ENCODE results near the gene COL9A2. TPM values are rescaled to one million over a fixed set of nuclear protein-coding genes. Genes with fewer than 3 reads are reported as not detected.

The COL9A2 gene
- polyA plus RNA-seq, 1 donor = 11.0 TPM

DNA sequence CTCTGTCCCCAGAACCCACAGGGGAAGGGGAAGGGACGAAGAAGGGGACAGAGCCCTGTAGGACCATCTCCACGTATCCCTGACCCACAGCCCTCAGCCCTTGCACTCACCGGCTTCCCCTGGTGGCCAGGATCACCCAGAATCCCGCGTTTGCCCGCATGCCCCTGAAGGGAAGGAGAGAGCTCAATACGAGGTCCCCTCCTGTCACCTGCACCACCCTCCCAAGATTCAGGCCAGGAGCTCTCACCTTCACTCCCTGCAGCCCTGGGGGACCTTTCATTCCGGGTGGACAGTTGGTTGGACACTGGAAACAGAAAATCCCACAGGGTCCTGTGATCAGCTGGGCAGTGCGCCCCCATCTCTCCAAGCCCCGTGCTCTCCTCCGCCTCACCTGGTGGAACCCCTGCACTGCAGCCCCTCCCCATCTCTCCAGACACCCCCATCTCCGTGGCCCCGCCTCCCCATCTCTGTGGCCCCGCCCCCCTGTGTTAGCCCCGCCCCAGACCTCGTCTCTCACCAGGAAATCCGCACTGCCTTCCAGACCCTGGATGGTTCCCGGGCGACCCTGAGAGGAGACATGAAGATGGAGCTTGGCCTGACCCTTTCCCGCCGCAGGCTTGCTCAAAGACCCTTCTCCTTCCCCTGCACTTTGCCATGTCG, 6.0 kb downstream of the COL9A2 start:
- Histone ChIP-seq H3K4me1 (ENCODE audit: control insufficient read depth, insufficient read depth, low read length) (peaks cover 43% of the 10 kb centered on the region), H3K27me3 (ENCODE audit: control insufficient read depth, insufficient read depth, low read length) (peaks cover 16% of the 10 kb centered on the region), H3K4me3 (ENCODE audit: low read length) (no peak overlapping the region), H3K36me3 (ENCODE audit: control insufficient read depth, insufficient read depth, low read length) (no peaks in the 10 kb centered on the region), H3K9me3 (ENCODE audit: control insufficient read depth, low read depth, low read length) (peaks cover 4% of the 10 kb centered on the region), H3K27ac (ENCODE audit: low read length) (no peak overlapping the region)
- DNase-seq = no peak
- no CpG with 5 or more reads among the region's 22 CpGs for WGBS (ENCODE audit: insufficient coverage, low lambda C conversion rate)

DNA sequence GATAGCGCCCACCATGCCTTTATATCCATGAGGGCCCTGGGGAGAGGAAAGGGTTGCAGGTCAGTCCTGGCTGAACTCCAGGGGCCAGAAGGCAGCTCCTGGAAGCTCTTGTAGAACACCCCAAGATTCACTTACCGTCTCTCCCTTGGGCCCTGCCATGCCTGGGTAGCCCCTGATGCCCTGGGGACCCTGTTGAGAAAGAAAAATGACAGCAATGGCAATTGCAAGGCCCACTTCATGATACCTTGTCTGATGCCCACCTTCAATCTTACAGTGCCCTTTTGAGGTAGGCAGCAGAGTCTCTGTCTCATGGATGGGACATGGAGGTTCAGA, 7.0 kb downstream of the COL9A2 start:
- no CpG with 5 or more reads among the region's 2 CpGs for WGBS (ENCODE audit: insufficient coverage, low lambda C conversion rate)
- Histone ChIP-seq H3K9me3 (ENCODE audit: control insufficient read depth, low read depth, low read length) (no peaks in the 10 kb centered on the region), H3K4me3 (ENCODE audit: low read length) (no peak overlapping the region), H3K27me3 (ENCODE audit: control insufficient read depth, insufficient read depth, low read length) (peaks cover 8% of the 10 kb centered on the region), H3K27ac (ENCODE audit: low read length) (no peak overlapping the region), H3K4me1 (ENCODE audit: control insufficient read depth, insufficient read depth, low read length) (peaks cover 34% of the 10 kb centered on the region), H3K36me3 (ENCODE audit: control insufficient read depth, insufficient read depth, low read length) (no peaks in the 10 kb centered on the region)
- no peak for DNase-seq

DNA sequence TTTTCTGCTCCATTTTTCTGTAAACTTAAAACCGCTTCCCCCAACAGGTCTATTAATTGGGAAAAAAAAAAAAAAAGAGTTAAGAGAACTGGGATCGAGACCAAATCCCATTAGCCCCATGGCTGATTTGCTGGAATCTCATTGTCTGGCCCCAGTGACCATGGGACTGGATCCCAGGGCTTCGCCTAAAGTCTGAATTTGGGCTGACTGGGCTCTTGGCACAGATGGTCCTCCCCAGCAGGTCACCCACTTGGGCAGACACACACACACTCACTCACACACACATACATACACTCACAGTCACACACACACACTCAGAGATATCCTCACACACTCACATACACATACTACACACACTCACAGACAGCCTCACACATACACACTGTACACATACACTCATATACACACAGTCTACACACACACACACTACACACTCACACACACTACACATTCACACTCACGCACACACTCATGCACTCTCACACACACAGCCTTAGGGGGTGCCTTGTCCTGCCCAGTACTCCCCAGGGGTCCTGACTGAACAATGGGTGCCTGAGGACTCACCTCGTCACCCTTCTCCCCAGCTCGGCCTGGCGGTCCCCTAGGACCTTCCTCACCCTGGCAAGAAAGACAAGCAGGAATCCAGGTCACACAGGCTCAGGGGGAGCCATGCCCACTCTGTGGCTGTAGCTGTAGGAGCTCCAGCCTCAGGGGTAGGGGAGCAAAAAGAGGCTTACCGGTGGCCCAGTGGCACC, 7.5 kb downstream of the COL9A2 start:
- Histone ChIP-seq H3K36me3 (ENCODE audit: control insufficient read depth, insufficient read depth, low read length) (no peaks in the 10 kb centered on the region), H3K27me3 (ENCODE audit: control insufficient read depth, insufficient read depth, low read length) (peaks cover 3% of the 10 kb centered on the region), H3K9me3 (ENCODE audit: control insufficient read depth, low read depth, low read length) (no peaks in the 10 kb centered on the region), H3K27ac (ENCODE audit: low read length) (no peak overlapping the region), H3K4me1 (ENCODE audit: control insufficient read depth, insufficient read depth, low read length) (peaks cover 29% of the 10 kb centered on the region), H3K4me3 (ENCODE audit: low read length) (no peak overlapping the region)
- no peak for DNase-seq
- 86% methylated on average over 1 of the region's 8 CpGs for WGBS (ENCODE audit: insufficient coverage, low lambda C conversion rate)

DNA sequence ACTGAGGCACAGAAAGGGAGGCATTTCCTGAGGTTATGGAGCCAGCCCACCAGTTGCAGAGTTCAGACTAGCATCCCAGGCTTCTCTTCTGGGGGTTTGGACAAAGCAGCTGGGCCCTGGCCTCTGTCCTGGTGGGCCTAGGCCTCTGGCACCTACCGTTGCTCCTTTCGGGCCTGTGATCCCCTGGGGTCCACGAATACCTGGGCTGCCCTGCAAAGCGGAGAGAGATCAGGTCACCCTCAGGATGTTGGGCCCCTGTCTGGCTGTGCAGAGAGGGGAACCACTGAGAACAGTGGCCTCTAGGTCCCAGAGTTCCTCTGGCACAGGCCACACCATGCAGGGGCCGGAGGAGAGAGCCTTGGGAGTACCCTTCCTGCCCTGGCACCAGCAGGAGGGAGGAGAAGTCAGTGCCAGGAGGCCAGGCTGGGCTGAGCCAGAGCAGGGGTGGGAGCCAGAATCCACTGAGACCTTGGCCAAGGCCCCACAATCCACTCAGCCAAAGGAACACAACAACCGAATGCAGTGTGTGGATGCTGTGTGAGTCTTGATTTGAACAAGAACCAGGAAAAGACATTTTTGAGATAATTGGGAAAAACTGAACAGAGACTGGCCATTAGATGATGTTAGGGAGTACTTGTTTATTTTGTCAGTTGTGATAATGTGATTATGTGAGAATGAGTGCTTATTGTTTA, 8.9 kb downstream of the COL9A2 start:
- no CpG with 5 or more reads among the region's 6 CpGs for WGBS (ENCODE audit: insufficient coverage, low lambda C conversion rate)
- Histone ChIP-seq H3K27me3 (ENCODE audit: control insufficient read depth, insufficient read depth, low read length) (peaks cover 7% of the 10 kb centered on the region), H3K4me3 (ENCODE audit: low read length) (no peak overlapping the region), H3K4me1 (ENCODE audit: control insufficient read depth, insufficient read depth, low read length) (peaks cover 15% of the 10 kb centered on the region), H3K36me3 (ENCODE audit: control insufficient read depth, insufficient read depth, low read length) (no peaks in the 10 kb centered on the region), H3K27ac (ENCODE audit: low read length) (no peak overlapping the region), H3K9me3 (ENCODE audit: control insufficient read depth, low read depth, low read length) (no peaks in the 10 kb centered on the region)
- DNase-seq = no peak

DNA sequence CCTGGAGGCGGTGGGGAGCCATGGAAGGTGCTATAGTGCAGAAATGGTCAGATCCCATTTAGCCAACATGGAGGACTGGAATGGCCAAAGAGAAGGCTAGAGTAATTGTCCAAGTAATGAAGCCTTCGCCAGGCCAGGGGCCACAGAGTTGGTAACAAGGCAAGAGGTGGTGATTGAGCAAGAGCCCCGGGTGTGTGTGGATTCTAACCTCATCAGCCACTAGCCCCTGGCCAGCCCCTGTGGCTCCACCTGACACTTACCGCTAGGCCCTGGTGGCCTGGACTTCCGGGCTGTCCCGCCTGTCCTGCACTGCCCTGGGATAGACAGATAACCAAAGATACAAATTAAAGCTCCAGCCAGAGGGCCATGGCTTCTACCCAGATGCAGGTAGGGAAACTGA, 9.9 kb downstream of the COL9A2 start:
- H3K4me1 ChIP-seq (ENCODE audit: control insufficient read depth, insufficient read depth, low read length) = peaks cover 7% of the 10 kb centered on the region
- WGBS (ENCODE audit: insufficient coverage, low lambda C conversion rate) = no CpG with 5 or more reads among the region's 6 CpGs
- DNase-seq = no peak
- no peak overlapping the region for H3K27ac ChIP-seq (ENCODE audit: low read length)
- no peaks in the 10 kb centered on the region for H3K36me3 ChIP-seq (ENCODE audit: control insufficient read depth, insufficient read depth, low read length)
- no peak overlapping the region for H3K4me3 ChIP-seq (ENCODE audit: low read length)
- H3K9me3 ChIP-seq (ENCODE audit: control insufficient read depth, low read depth, low read length) = no peaks in the 10 kb centered on the region
- peaks cover 10% of the 10 kb centered on the region for H3K27me3 ChIP-seq (ENCODE audit: control insufficient read depth, insufficient read depth, low read length)

DNA sequence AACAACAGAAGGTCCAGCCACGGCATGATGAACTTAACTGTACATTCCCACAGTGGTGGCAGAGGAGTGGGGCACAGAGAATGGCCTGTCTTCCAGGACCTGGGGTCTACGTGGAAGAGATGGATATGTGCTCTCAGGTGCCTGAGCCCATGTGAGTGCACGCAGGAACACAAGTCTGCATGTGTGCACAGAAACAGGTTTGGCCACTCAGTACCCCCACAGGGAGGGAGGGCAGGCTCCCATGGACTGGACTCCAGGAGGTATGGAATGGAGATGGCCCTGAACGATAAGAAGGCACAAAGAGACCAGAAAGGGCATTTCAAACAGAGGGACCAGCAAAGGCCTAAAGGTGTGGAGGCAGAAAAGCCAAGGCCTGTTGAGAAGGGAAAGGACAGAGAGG, 10.8 kb downstream of the COL9A2 start:
- H3K4me1 ChIP-seq (ENCODE audit: control insufficient read depth, insufficient read depth, low read length) = no peaks in the 10 kb centered on the region
- no peak overlapping the region for H3K27ac ChIP-seq (ENCODE audit: low read length)
- no peaks in the 10 kb centered on the region for H3K9me3 ChIP-seq (ENCODE audit: control insufficient read depth, low read depth, low read length)
- no peak overlapping the region for H3K4me3 ChIP-seq (ENCODE audit: low read length)
- no peaks in the 10 kb centered on the region for H3K36me3 ChIP-seq (ENCODE audit: control insufficient read depth, insufficient read depth, low read length)
- H3K27me3 ChIP-seq (ENCODE audit: control insufficient read depth, insufficient read depth, low read length) = peaks cover 10% of the 10 kb centered on the region
- WGBS (ENCODE audit: insufficient coverage, low lambda C conversion rate) = no CpG with 5 or more reads among the region's 4 CpGs
- no peak for DNase-seq

DNA sequence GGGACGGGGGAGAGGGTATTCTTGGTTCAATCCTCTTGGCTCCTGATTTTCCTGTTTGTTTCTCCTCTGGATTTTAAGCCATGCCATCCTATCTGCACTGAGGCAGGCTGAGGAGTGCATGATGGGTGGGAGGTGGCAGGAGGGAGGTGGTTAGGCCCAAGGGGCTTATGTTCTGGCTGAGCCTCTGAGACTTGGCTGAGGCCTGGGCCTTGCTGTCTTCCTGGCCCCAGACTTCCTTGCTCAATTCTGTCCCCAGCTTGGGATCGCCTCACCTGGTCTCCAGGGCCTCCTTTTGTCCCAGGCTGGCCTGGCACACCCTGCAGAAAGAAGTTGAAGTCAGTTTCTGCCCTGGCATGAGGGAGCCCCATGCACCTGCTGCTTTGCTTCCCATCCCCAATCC, 11.2 kb downstream of the COL9A2 start:
- no peak overlapping the region for H3K27ac ChIP-seq (ENCODE audit: low read length)
- no peaks in the 10 kb centered on the region for H3K9me3 ChIP-seq (ENCODE audit: control insufficient read depth, low read depth, low read length)
- H3K27me3 ChIP-seq (ENCODE audit: control insufficient read depth, insufficient read depth, low read length) = peaks cover 10% of the 10 kb centered on the region
- DNase-seq = no peak
- WGBS (ENCODE audit: insufficient coverage, low lambda C conversion rate) = no CpG with 5 or more reads among the region's 2 CpGs
- no peak overlapping the region for H3K4me3 ChIP-seq (ENCODE audit: low read length)
- H3K36me3 ChIP-seq (ENCODE audit: control insufficient read depth, insufficient read depth, low read length) = no peaks in the 10 kb centered on the region
- H3K4me1 ChIP-seq (ENCODE audit: control insufficient read depth, insufficient read depth, low read length) = no peaks in the 10 kb centered on the region

DNA sequence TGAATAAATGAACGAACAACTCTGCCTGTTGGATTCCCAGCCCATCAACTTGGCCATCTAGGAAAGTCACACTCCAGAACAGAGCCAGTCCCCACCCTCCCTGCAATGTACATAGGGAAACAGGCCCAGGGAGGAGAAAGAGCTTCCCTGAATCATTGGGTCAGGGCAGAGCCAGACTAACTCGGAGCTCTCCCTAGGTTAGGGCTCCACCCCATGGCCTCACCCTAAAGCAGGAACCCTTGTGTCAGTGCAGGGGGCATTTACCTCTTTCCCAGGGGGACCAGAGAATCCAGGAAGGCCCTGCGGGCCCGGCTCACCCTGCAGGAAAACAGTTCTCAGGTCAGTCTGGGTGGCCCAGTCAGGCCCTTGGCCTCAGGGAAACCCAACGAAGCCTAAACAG, 11.6 kb downstream of the COL9A2 start:
- DNase-seq = no peak

DNA sequence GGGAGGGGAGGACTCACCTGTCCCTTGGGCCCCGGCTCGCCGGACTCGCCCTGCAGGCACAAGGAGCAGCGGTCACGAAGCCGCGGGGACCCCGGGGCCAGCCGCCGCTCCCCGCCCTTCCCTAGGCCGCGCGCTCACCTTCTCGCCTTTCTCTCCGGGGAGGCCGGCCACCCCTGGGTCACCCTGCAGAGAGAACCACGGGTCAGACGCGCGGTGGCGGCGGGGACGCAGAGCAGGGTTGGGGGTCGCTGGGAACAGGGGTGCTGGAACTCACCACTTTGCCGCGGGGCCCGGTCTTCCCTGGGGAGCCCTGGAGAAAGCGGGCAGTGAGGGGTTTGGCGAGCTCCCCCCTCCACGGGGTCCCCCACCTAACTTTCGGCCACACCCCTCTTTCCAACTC, 13.3 kb downstream of the COL9A2 start:
- no peaks in the 10 kb centered on the region for H3K9me3 ChIP-seq (ENCODE audit: control insufficient read depth, low read depth, low read length)
- no peaks in the 10 kb centered on the region for H3K36me3 ChIP-seq (ENCODE audit: control insufficient read depth, insufficient read depth, low read length)
- WGBS (ENCODE audit: insufficient coverage, low lambda C conversion rate) = no CpG with 5 or more reads among the region's 33 CpGs
- DNase-seq = no peak
- peaks cover 10% of the 10 kb centered on the region for H3K27me3 ChIP-seq (ENCODE audit: control insufficient read depth, insufficient read depth, low read length)
- no peak overlapping the region for H3K4me3 ChIP-seq (ENCODE audit: low read length)
- no peaks in the 10 kb centered on the region for H3K4me1 ChIP-seq (ENCODE audit: control insufficient read depth, insufficient read depth, low read length)
- H3K27ac ChIP-seq (ENCODE audit: low read length) = no peak overlapping the region

More for the DNA sequence above, 11.6 kb downstream of the COL9A2 start:
- Histone ChIP-seq H3K36me3 (ENCODE audit: control insufficient read depth, insufficient read depth, low read length) (no peaks in the 10 kb centered on the region), H3K27me3 (ENCODE audit: control insufficient read depth, insufficient read depth, low read length) (peaks cover 10% of the 10 kb centered on the region), H3K27ac (ENCODE audit: low read length) (no peak overlapping the region), H3K9me3 (ENCODE audit: control insufficient read depth, low read depth, low read length) (no peaks in the 10 kb centered on the region), H3K4me1 (ENCODE audit: control insufficient read depth, insufficient read depth, low read length) (no peaks in the 10 kb centered on the region), H3K4me3 (ENCODE audit: low read length) (no peak overlapping the region)
- no CpG with 5 or more reads among the region's 5 CpGs for WGBS (ENCODE audit: insufficient coverage, low lambda C conversion rate)

DNA sequence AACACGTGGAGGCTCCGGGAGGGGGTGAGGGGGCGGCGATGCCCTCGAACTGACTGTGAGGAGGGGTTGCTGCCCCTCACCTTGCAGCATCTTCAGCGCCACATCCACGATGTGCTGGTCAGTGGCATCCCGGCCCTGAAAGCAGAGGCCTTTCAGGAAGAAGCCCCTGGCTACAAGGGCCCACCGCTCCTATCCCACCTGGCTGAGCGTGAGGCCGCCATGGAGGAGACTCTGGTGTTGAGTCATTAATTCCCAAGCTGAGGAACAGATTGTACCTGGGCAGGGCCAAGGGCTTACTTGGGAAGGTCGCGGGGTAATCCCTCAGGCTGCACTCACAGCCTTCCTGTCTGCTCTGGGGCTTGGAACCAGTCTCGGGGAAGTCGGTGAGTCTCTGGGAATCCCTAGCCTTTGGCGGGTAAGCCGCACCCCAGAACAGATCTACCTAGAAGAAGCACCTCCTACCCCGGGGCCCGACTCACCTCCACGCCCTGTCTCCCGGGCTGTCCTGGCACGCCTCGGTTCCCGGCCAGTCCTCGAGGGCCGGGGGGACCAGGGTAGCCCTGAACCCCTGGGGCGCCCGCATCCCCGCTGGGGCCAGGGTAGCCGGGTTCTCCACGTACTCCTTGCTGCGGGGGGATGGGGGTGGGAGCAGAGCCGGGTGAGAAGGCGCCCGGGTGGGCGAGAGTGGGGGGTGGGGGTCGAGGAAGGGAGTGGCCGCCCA, 13.9 kb downstream of the COL9A2 start:
- H3K27ac ChIP-seq (ENCODE audit: low read length) = no peak overlapping the region
- no peaks in the 10 kb centered on the region for H3K9me3 ChIP-seq (ENCODE audit: control insufficient read depth, low read depth, low read length)
- WGBS (ENCODE audit: insufficient coverage, low lambda C conversion rate) = no CpG with 5 or more reads among the region's 38 CpGs
- no peaks in the 10 kb centered on the region for H3K4me1 ChIP-seq (ENCODE audit: control insufficient read depth, insufficient read depth, low read length)
- DNase-seq = no peak
- no peak overlapping the region for H3K4me3 ChIP-seq (ENCODE audit: low read length)
- H3K27me3 ChIP-seq (ENCODE audit: control insufficient read depth, insufficient read depth, low read length) = peaks cover 10% of the 10 kb centered on the region
- no peaks in the 10 kb centered on the region for H3K36me3 ChIP-seq (ENCODE audit: control insufficient read depth, insufficient read depth, low read length)

Measured in large intestine (tissue), 3 donors.